ENCODE data around the gene HMGN4. TPM values are rescaled to one million over a fixed set of nuclear protein-coding genes. Genes with fewer than 3 reads are reported as not detected.

The HMGN4 gene
- total RNA-seq, 1 experiment from 2014 or later = 73.8 TPM

GRCh38 chr6:26530203-26530602, 8.0 kb upstream of the HMGN4 start:
- DNase-seq (ENCODE audit: low read depth, low spot score) = no peak
- POLR2A ChIA-PET = no interaction called here

GRCh38 chr6:26531897-26532296, 6.3 kb upstream of the HMGN4 start:
- ATAC-seq (no peak), DNase-seq (ENCODE audit: low read depth, low spot score) (no peak)
- intact Hi-C loops (cut with micrococcal nuclease) = loop anchor here (2.0 to 10.0 kb wide), 2 partner anchors 191 to 357 kb away; no protein-coding TSS in a partner anchor
- Histone ChIP-seq H2AFZ (ENCODE audit: low read depth, low read length, poor library complexity, severe bottlenecking) (peak overlapping the region; percentile 14), H3K4me2 (ENCODE audit: low read length) (no peak overlapping the region), H3K9me2 (ENCODE audit: insufficient read depth) (no peaks in the 10 kb centered on the region), H3K79me2 (ENCODE audit: insufficient read depth, low read length) (no peaks in the 10 kb centered on the region), H3K27me3 (ENCODE audit: insufficient read depth, low read length) (no peaks in the 10 kb centered on the region), H3K4me1 (ENCODE audit: control insufficient read depth in 1 of 2, insufficient read depth in 2 of 2, low read length in 2 of 2) (peaks cover 7 to 18% of the 10 kb centered on the region in 2 experiments; a peak in 3 of 4 replicates), H3K27ac (ENCODE audit: low read depth, low read length) (no peak overlapping the region), H3K36me3 (ENCODE audit: control insufficient read depth in 1 of 2, insufficient read depth in 2 of 2, low read length in 2 of 2) (no peaks in the 10 kb centered on the region), H4K20me1 (ENCODE audit: insufficient read depth) (no peaks in the 10 kb centered on the region), H3K4me3 (replicated peaks in 1 of 2; ENCODE audit: low read depth in 1 of 2, low read length in 2 of 2) (no peak overlapping the region), H3K9ac (ENCODE audit: low read length) (no peak overlapping the region), H3K9me3 (ENCODE audit: control insufficient read depth in 1 of 2, insufficient read depth in 1 of 2, low read depth in 1 of 2, low read length in 2 of 2) (no peaks in the 10 kb centered on the region)
- ChIA-PET POLR2A (interaction anchor here (0.6 kb wide), 1 partner anchor 14 kb away, joined by 3 read pairs; no protein-coding TSS in a partner anchor), CTCF (interaction anchor here (2.4 kb wide), 1 partner anchor 64 kb away, joined by 11 read pairs; no protein-coding TSS in a partner anchor), RAD21 (ENCODE audit: low non-redundant PET in 1 of 2, low total read pairs in 2 of 2, uncharacterized antibody in 2 of 2, unreplicated experiment in 2 of 2) (no interaction called here)
- BruUV-seq (replicated peaks) = no TSS peak
- TF ChIP-seq EGR1 (IDR thresholded peaks at IDR 0.05; ENCODE audit: low read depth) (no peak), POLR2A (IDR thresholded peaks at IDR 0.05; ENCODE audit: borderline replicate concordance, extremely low read depth, insufficient read depth, insufficient read length) (no peak), CTCF (IDR thresholded peaks at IDR 0.05 in 2 of 3, conservative IDR thresholded peaks at IDR 0.05 in 1 of 3; ENCODE audit: borderline replicate concordance in 1 of 3, insufficient read depth in 1 of 3, low read depth in 2 of 3, low read length in 2 of 3) (no peak), MAX (IDR thresholded peaks at IDR 0.05) (no peak), POLR2AphosphoS5 (IDR thresholded peaks at IDR 0.05; ENCODE audit: low read depth, low read length) (no peak), SRF (IDR thresholded peaks at IDR 0.05; ENCODE audit: low read depth) (no peak), JUND (IDR thresholded peaks at IDR 0.05) (no peak), CBX3 (IDR thresholded peaks at IDR 0.05; ENCODE audit: low read depth) (no peak), EZH2 (IDR thresholded peaks at IDR 0.05) (no peak)

More at GRCh38 chr6:26530203-26530602, 8.0 kb upstream of the HMGN4 start:
- TF ChIP-seq ZFX (IDR thresholded peaks at IDR 0.05) (no peak), ELF1 (IDR thresholded peaks at IDR 0.05; ENCODE audit: borderline replicate concordance, low read depth) (no peak), SRF (IDR thresholded peaks at IDR 0.05; ENCODE audit: low read depth) (no peak), POLR2A (IDR thresholded peaks at IDR 0.05; ENCODE audit: borderline replicate concordance, extremely low read depth, insufficient read depth, insufficient read length) (no peak), ZBTB33 (IDR thresholded peaks at IDR 0.05; ENCODE audit: extremely low read depth, insufficient replicate concordance, low read length) (no peak)
- no peak overlapping the region for H3K9ac ChIP-seq (ENCODE audit: low read length)
- H3K27ac ChIP-seq (ENCODE audit: low read depth, low read length) = no peak overlapping the region
- H3K9me2 ChIP-seq (ENCODE audit: insufficient read depth) = no peaks in the 10 kb centered on the region
- no peak overlapping the region for H3K4me2 ChIP-seq (ENCODE audit: low read length)
- no peaks in the 10 kb centered on the region for H4K20me1 ChIP-seq (ENCODE audit: insufficient read depth)
- ChIA-PET CTCF (no interaction called here), RAD21 (ENCODE audit: low non-redundant PET in 1 of 2, low total read pairs in 2 of 2, uncharacterized antibody in 2 of 2, unreplicated experiment in 2 of 2) (no interaction called here)
- ATAC-seq = no peak
- H2AFZ ChIP-seq (ENCODE audit: low read depth, low read length, poor library complexity, severe bottlenecking) = no peak overlapping the region
- no peaks in the 10 kb centered on the region for H3K27me3 ChIP-seq (ENCODE audit: insufficient read depth, low read length)
- BruUV-seq (replicated peaks) = no TSS peak
- H3K36me3 ChIP-seq (ENCODE audit: control insufficient read depth in 1 of 2, insufficient read depth in 2 of 2, low read length in 2 of 2) = no peaks in the 10 kb centered on the region
- H3K4me1 ChIP-seq (ENCODE audit: control insufficient read depth in 1 of 2, insufficient read depth in 2 of 2, low read length in 2 of 2) = peaks cover 3 to 10% of the 10 kb centered on the region in 2 experiments; a peak in 2 of 4 replicates
- no peaks in the 10 kb centered on the region for H3K9me3 ChIP-seq (ENCODE audit: control insufficient read depth in 1 of 2, insufficient read depth in 1 of 2, low read depth in 1 of 2, low read length in 2 of 2)
- H3K4me3 ChIP-seq (replicated peaks in 1 of 2; ENCODE audit: low read depth in 1 of 2, low read length in 2 of 2) = no peak overlapping the region
- intact Hi-C loops (cut with micrococcal nuclease) = loop anchor here (10.0 kb wide), 1 partner anchor 355 kb away; no protein-coding TSS in a partner anchor
- H3K79me2 ChIP-seq (ENCODE audit: insufficient read depth, low read length) = no peaks in the 10 kb centered on the region

Data from HCT116 (cell line).